ENCODE measurements around the gene FGF1. TPM values are rescaled to one million over a fixed set of nuclear protein-coding genes. Genes with fewer than 3 reads are reported as not detected.

The FGF1 gene
- total RNA-seq, result 1 to 10 TPM in 2 of 4 donors, under 1 TPM in 1, not detected in 1; 0.51 to 5.7 (median 1.7) TPM

- Histone ChIP-seq H3K27me3 (no peaks in the 10 kb centered on the region), H3K36me3 (no peaks in the 10 kb centered on the region), H3K9me3 (no peaks in the 10 kb centered on the region), H3K4me1 (no peaks in the 10 kb centered on the region), H3K4me3 (no peak within 1 kb of the TSS), H3K27ac (peak within 1 kb of the TSS; percentile 48 to 68)
- intact Hi-C loops (cut with DNase I; ENCODE audit: low total_unique reads), result no loop called here
- TF ChIP-seq CTCF (IDR thresholded peaks at IDR 0.05) (no peak), POLR2A (IDR thresholded peaks at IDR 0.05) (no peak)
- DNase-seq, result no peak
Measured at GRCh38 chr5:142685418-142686209, at the start of gene FGF1. TSS of gene FGF1 (minus strand) at chr5:142686090. CDS start at chr5:142614127, 71,963 bp downstream.

- Histone ChIP-seq H3K36me3 (no peaks in the 10 kb centered on the region), H3K27ac (no peak overlapping the region), H3K4me3 (no peak overlapping the region), H3K27me3 (no peaks in the 10 kb centered on the region), H3K9me3 (no peaks in the 10 kb centered on the region), H3K4me1 (no peaks in the 10 kb centered on the region)
- TF ChIP-seq CTCF (IDR thresholded peaks at IDR 0.05) (no peak), POLR2A (IDR thresholded peaks at IDR 0.05) (no peak)
- DNase-seq, result no peak
- intact Hi-C loops (cut with DNase I; ENCODE audit: low total_unique reads), result no loop called here
Measured at GRCh38 chr5:142727735-142728047, 41.8 kb upstream of the FGF1 start.

- H3K27me3 ChIP-seq, result no peaks in the 10 kb centered on the region
- H3K9me3 ChIP-seq, result no peaks in the 10 kb centered on the region
- H3K4me1 ChIP-seq, result no peaks in the 10 kb centered on the region
- intact Hi-C loops (cut with DNase I; ENCODE audit: low total_unique reads), result no loop called here
- H3K4me3 ChIP-seq, result no peak overlapping the region
- DNase-seq, result no peak
- no peaks in the 10 kb centered on the region for H3K36me3 ChIP-seq
- TF ChIP-seq POLR2A (IDR thresholded peaks at IDR 0.05), result no peak
- no peak overlapping the region for H3K27ac ChIP-seq
Measured at GRCh38 chr5:142726188-142726731, 40.4 kb upstream of the FGF1 start.

GRCh38 chr5:142725231-142726187 is 39.6 kb upstream of the FGF1 start:
- TF ChIP-seq POLR2A (IDR thresholded peaks at IDR 0.05) (no peak), CTCF (IDR thresholded peaks at IDR 0.05) (no peak)
- H3K36me3 ChIP-seq, result no peaks in the 10 kb centered on the region
- no peaks in the 10 kb centered on the region for H3K4me1 ChIP-seq
- intact Hi-C loops (cut with DNase I; ENCODE audit: low total_unique reads), result no loop called here
- DNase-seq, result no peak
- H3K27me3 ChIP-seq, result no peaks in the 10 kb centered on the region
- H3K27ac ChIP-seq, result no peak overlapping the region
- no peak overlapping the region for H3K4me3 ChIP-seq
- no peaks in the 10 kb centered on the region for H3K9me3 ChIP-seq

GRCh38 chr5:142724821-142725220 is 38.9 kb upstream of the FGF1 start:
- Histone ChIP-seq H3K36me3 (no peaks in the 10 kb centered on the region), H3K4me3 (no peak overlapping the region), H3K27ac (no peak overlapping the region), H3K4me1 (no peaks in the 10 kb centered on the region), H3K9me3 (no peaks in the 10 kb centered on the region), H3K27me3 (no peaks in the 10 kb centered on the region)
- DNase-seq, result no peak
- TF ChIP-seq CTCF (IDR thresholded peaks at IDR 0.05) (no peak), POLR2A (IDR thresholded peaks at IDR 0.05) (no peak)
- intact Hi-C loops (cut with DNase I; ENCODE audit: low total_unique reads), result no loop called here

All from uterus (tissue), 4 donors.